Measurements from ENCODE around the gene WFIKKN1.

The WFIKKN1 gene

GRCh38 chr16:627454-628239, 3.1 kb upstream of the WFIKKN1 start:
- H3K4me3 ChIP-seq = no peak overlapping the region
- H4K20me1 ChIP-seq = peaks cover 68% of the 10 kb centered on the region
- peaks cover 45% of the 10 kb centered on the region for H3K4me1 ChIP-seq
- H3K4me2 ChIP-seq = no peak overlapping the region
- H3K36me3 ChIP-seq = peaks cover 49% of the 10 kb centered on the region
- no peak for TF ChIP-seq Cebpa-rat (IDR thresholded peaks at IDR 0.05)
- H3K9ac ChIP-seq = no peak overlapping the region
- no peaks in the 10 kb centered on the region for H3K9me3 ChIP-seq
- no peaks in the 10 kb centered on the region for H3K27me3 ChIP-seq
- H3K27ac ChIP-seq = no peak overlapping the region

- Histone ChIP-seq H3K27ac (no peak overlapping the region), H3K27me3 (no peaks in the 10 kb centered on the region), H4K20me1 (peaks cover 68% of the 10 kb centered on the region), H3K9ac (no peak overlapping the region), H3K4me2 (no peak overlapping the region), H3K36me3 (peaks cover 57% of the 10 kb centered on the region), H3K4me1 (peaks cover 44% of the 10 kb centered on the region), H3K9me3 (no peaks in the 10 kb centered on the region), H3K4me3 (no peak overlapping the region)
- TF ChIP-seq Cebpa-rat (IDR thresholded peaks at IDR 0.05) = no peak
These were observed 2.3 kb upstream of the WFIKKN1 start for GRCh38 chr16:628321-629061.

GRCh38 chr16:629185-629832, 1.5 kb upstream of the WFIKKN1 start:
- Histone ChIP-seq H3K27me3 (no peaks in the 10 kb centered on the region), H3K4me3 (no peak overlapping the region), H3K4me2 (no peak overlapping the region), H3K36me3 (peaks cover 65% of the 10 kb centered on the region), H3K9me3 (no peaks in the 10 kb centered on the region), H3K27ac (no peak overlapping the region), H3K4me1 (peaks cover 38% of the 10 kb centered on the region), H3K9ac (no peak overlapping the region), H4K20me1 (peaks cover 68% of the 10 kb centered on the region)
- TF ChIP-seq Cebpa-rat (IDR thresholded peaks at IDR 0.05) = no peak

GRCh38 chr16:629833-630248, 944 bp upstream of the WFIKKN1 start:
- no peak for TF ChIP-seq Cebpa-rat (IDR thresholded peaks at IDR 0.05)
- H3K4me3 ChIP-seq = no peak overlapping the region
- H3K27me3 ChIP-seq = no peaks in the 10 kb centered on the region
- H4K20me1 ChIP-seq = peaks cover 68% of the 10 kb centered on the region
- peak overlapping the region; percentile 34; the same call in 1 of the 2 replicates for H3K9ac ChIP-seq
- peaks cover 71% of the 10 kb centered on the region for H3K36me3 ChIP-seq
- no peaks in the 10 kb centered on the region for H3K9me3 ChIP-seq
- H3K27ac ChIP-seq = no peak overlapping the region
- peak overlapping the region; percentile 66; the same call in 1 of the 2 replicates for H3K4me2 ChIP-seq
- H3K4me1 ChIP-seq = peaks cover 38% of the 10 kb centered on the region

GRCh38 chr16:630249-630814, 453 bp upstream of the WFIKKN1 start:
- Histone ChIP-seq H3K27ac (0 out of 2 replicates have a peak overlapping the region, but pooled peaks have one; percentile 26), H3K4me1 (peaks cover 38% of the 10 kb centered on the region), H3K9ac (peak overlapping the region; percentile 34; the same call in 1 of the 2 replicates), H3K27me3 (no peaks in the 10 kb centered on the region), H3K4me2 (peak overlapping the region; percentile 66), H3K4me3 (no peak overlapping the region), H4K20me1 (peaks cover 68% of the 10 kb centered on the region), H3K9me3 (no peaks in the 10 kb centered on the region), H3K36me3 (peaks cover 70% of the 10 kb centered on the region)
- TF ChIP-seq Cebpa-rat (IDR thresholded peaks at IDR 0.05) = no peak

- Histone ChIP-seq H3K4me1 (peaks cover 38% of the 10 kb centered on the region), H3K9ac (no peak overlapping the region), H3K4me3 (no peak overlapping the region)
These were observed 1.1 kb downstream of the WFIKKN1 start for GRCh38 chr16:631808-632358.

GRCh38 chr16:632486-633335, 1.9 kb downstream of the WFIKKN1 start:
- H4K20me1 ChIP-seq = peaks cover 51% of the 10 kb centered on the region
- no peak overlapping the region for H3K27ac ChIP-seq
- no peak overlapping the region for H3K4me3 ChIP-seq
- H3K27me3 ChIP-seq = no peaks in the 10 kb centered on the region
- H3K9me3 ChIP-seq = no peaks in the 10 kb centered on the region
- no peak overlapping the region for H3K9ac ChIP-seq
- peaks cover 44% of the 10 kb centered on the region for H3K4me1 ChIP-seq
- no peak for TF ChIP-seq Cebpa-rat (IDR thresholded peaks at IDR 0.05)
- peaks cover 46% of the 10 kb centered on the region for H3K36me3 ChIP-seq
- H3K4me2 ChIP-seq = no peak overlapping the region

More at GRCh38 chr16:631808-632358, 1.1 kb downstream of the WFIKKN1 start:
- H3K27ac ChIP-seq = no peak overlapping the region
- no peak for TF ChIP-seq Cebpa-rat (IDR thresholded peaks at IDR 0.05)
- peaks cover 59% of the 10 kb centered on the region for H4K20me1 ChIP-seq
- H3K4me2 ChIP-seq = no peak overlapping the region
- no peaks in the 10 kb centered on the region for H3K27me3 ChIP-seq
- no peaks in the 10 kb centered on the region for H3K9me3 ChIP-seq
- H3K36me3 ChIP-seq = peaks cover 54% of the 10 kb centered on the region

- no peaks in the 10 kb centered on the region for H3K9me3 ChIP-seq
- H3K36me3 ChIP-seq = peaks cover 38% of the 10 kb centered on the region
- no peak overlapping the region for H3K4me3 ChIP-seq
- no peak overlapping the region for H3K9ac ChIP-seq
- no peaks in the 10 kb centered on the region for H3K27me3 ChIP-seq
- no peak overlapping the region for H3K27ac ChIP-seq
- H3K4me1 ChIP-seq = peaks cover 45% of the 10 kb centered on the region
- TF ChIP-seq Cebpa-rat (IDR thresholded peaks at IDR 0.05) = no peak
- peaks cover 51% of the 10 kb centered on the region for H4K20me1 ChIP-seq
- H3K4me2 ChIP-seq = no peak overlapping the region
These were observed 2.7 kb downstream of the WFIKKN1 start for GRCh38 chr16:633336-634050.
